Measurements from ENCODE around the gene TNFSF18. TPM values are rescaled to one million over a fixed set of nuclear protein-coding genes. Genes with fewer than 3 reads are reported as not detected.
"Not testable (repeated sequence)": the region's sequence is repeated elsewhere in the genome, so short reads cannot be mapped to it uniquely, and the experiment has no call there.

TNFSF18 gene
- total and polyA plus RNA-seq, 2 donors from 2014 or later, result not detected

GRCh38 chr1:173093691-173094445 is 43.1 kb upstream of the TNFSF18 start:
- Histone ChIP-seq H3K27ac (ENCODE audit: low read depth in 2 of 2, low read length in 2 of 2) (no peak overlapping the region), H3K9ac (ENCODE audit: low read length in 3 of 3) (no peak overlapping the region), H3K4me3 (ENCODE audit: low read length in 3 of 3) (no peak overlapping the region), H3K36me3 (ENCODE audit: control insufficient read depth in 2 of 3, insufficient read depth in 3 of 3, low read length in 3 of 3) (no peaks in the 10 kb centered on the region), H3K27me3 (ENCODE audit: control insufficient read depth, insufficient read depth, low read length) (no peaks in the 10 kb centered on the region), H3K9me3 (ENCODE audit: control insufficient read depth in 2 of 3, insufficient read depth in 1 of 3, low read length in 3 of 3) (no peaks in the 10 kb centered on the region), H3K4me1 (ENCODE audit: control insufficient read depth in 2 of 3, insufficient read depth in 2 of 3, low read depth in 1 of 3, low read length in 3 of 3) (no peaks in the 10 kb centered on the region)
- intact Hi-C loops (cut with DNase I), result no loop called here
- TF ChIP-seq CTCF (IDR thresholded peaks at IDR 0.05; ENCODE audit: borderline replicate concordance, extremely low read depth, insufficient read depth), result no peak
- DNase-seq (no peak), FAIRE-seq (no peak)

DNA sequence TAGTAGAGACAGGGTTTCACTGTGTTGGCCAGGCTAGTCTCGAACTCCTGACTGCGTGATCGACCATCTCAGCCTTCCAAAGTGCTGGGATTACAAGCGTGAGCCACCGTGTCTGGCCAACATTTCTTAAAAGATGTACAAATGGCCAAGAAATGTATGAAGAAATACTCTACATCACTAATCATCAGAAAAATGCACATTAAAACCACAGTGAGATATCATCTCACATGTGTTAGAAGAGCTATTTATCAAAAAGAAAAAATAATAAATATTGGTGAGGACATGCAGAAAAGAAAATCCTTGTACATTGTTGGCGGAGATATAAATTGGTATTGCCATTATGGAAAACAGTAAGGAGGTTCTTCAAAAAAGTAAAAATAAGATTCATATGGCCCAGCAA is 33.6 kb upstream of the TNFSF18 start:
- Histone ChIP-seq H3K4me3 (ENCODE audit: low read length in 3 of 3) (no peak overlapping the region), H3K9ac (ENCODE audit: low read length in 3 of 3) (no peak overlapping the region), H3K36me3 (ENCODE audit: control insufficient read depth in 2 of 3, insufficient read depth in 3 of 3, low read length in 3 of 3) (no peaks in the 10 kb centered on the region), H3K27me3 (ENCODE audit: control insufficient read depth, insufficient read depth, low read length) (no peaks in the 10 kb centered on the region), H3K27ac (ENCODE audit: low read depth in 2 of 2, low read length in 2 of 2) (no peak overlapping the region), H3K9me3 (ENCODE audit: control insufficient read depth in 2 of 3, insufficient read depth in 1 of 3, low read length in 3 of 3) (no peaks in the 10 kb centered on the region), H3K4me1 (ENCODE audit: control insufficient read depth in 2 of 3, insufficient read depth in 2 of 3, low read depth in 1 of 3, low read length in 3 of 3) (no peaks in the 10 kb centered on the region)
- intact Hi-C loops (cut with DNase I), result no loop called here
- DNase-seq (no peak), FAIRE-seq (no peak)
- no peak for TF ChIP-seq CTCF (IDR thresholded peaks at IDR 0.05; ENCODE audit: borderline replicate concordance, extremely low read depth, insufficient read depth)

- Histone ChIP-seq H3K4me3 (ENCODE audit: low read length in 3 of 3) (no peak overlapping the region), H3K9ac (ENCODE audit: low read length in 3 of 3) (no peak overlapping the region), H3K9me3 (ENCODE audit: control insufficient read depth in 2 of 3, insufficient read depth in 1 of 3, low read length in 3 of 3) (no peaks in the 10 kb centered on the region), H3K27me3 (ENCODE audit: control insufficient read depth, insufficient read depth, low read length) (no peaks in the 10 kb centered on the region), H3K36me3 (ENCODE audit: control insufficient read depth in 2 of 3, insufficient read depth in 3 of 3, low read length in 3 of 3) (no peaks in the 10 kb centered on the region), H3K4me1 (ENCODE audit: control insufficient read depth in 2 of 3, insufficient read depth in 2 of 3, low read depth in 1 of 3, low read length in 3 of 3) (no peaks in the 10 kb centered on the region), H3K27ac (ENCODE audit: low read depth in 2 of 2, low read length in 2 of 2) (no peak overlapping the region)
- no peak for DNase-seq
- intact Hi-C loops (cut with DNase I), result no loop called here
- FAIRE-seq, result no peak
- no peak for TF ChIP-seq CTCF (IDR thresholded peaks at IDR 0.05; ENCODE audit: borderline replicate concordance, extremely low read depth, insufficient read depth)
Measured at GRCh38 chr1:173082913-173083312, 32.2 kb upstream of the TNFSF18 start.

DNA sequence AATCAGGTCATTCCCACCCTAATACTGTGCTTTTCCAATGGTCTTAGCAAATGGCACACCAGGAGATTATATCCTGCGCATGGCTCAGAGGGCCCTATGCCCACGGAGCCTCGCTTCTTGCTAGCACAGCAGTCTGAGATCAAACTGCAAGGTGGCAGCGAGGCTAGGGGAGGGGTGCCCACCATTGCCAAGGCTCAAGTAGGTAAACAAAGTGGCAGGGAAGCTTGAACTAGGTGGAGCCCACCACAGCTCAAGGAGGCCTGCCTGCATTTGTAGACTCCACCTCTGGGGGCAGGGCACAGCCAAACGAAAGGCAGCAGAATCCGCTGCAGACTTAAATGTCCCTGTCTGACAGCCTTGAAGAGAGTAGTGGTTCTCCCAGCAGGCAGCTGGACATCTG is 23.5 kb upstream of the TNFSF18 start:
- DNase-seq; H3K27me3 ChIP-seq (ENCODE audit: control insufficient read depth, insufficient read depth, low read length); H3K9me3 ChIP-seq (ENCODE audit: control insufficient read depth in 2 of 3, insufficient read depth in 1 of 3, low read length in 3 of 3); H3K9ac ChIP-seq (ENCODE audit: low read length in 3 of 3); H3K4me3 ChIP-seq (ENCODE audit: low read length in 3 of 3); H3K27ac ChIP-seq (ENCODE audit: low read depth in 2 of 2, low read length in 2 of 2); H3K36me3 ChIP-seq (ENCODE audit: control insufficient read depth in 2 of 3, insufficient read depth in 3 of 3, low read length in 3 of 3); intact Hi-C loops (cut with DNase I); H3K4me1 ChIP-seq (ENCODE audit: control insufficient read depth in 2 of 3, insufficient read depth in 2 of 3, low read depth in 1 of 3, low read length in 3 of 3); FAIRE-seq: not testable (repeated sequence)
